Measurements from ENCODE around the gene RAB3D. TPM values are rescaled to one million over a fixed set of nuclear protein-coding genes. Genes with fewer than 3 reads are reported as not detected.
A peak's percentile ranks its signal among the peaks of the same experiment; 100 is the strongest.

The RAB3D gene
- total and polyA plus RNA-seq, 2 experiments from 2014 or later, result 3.8 to 21.2 TPM

DNA sequence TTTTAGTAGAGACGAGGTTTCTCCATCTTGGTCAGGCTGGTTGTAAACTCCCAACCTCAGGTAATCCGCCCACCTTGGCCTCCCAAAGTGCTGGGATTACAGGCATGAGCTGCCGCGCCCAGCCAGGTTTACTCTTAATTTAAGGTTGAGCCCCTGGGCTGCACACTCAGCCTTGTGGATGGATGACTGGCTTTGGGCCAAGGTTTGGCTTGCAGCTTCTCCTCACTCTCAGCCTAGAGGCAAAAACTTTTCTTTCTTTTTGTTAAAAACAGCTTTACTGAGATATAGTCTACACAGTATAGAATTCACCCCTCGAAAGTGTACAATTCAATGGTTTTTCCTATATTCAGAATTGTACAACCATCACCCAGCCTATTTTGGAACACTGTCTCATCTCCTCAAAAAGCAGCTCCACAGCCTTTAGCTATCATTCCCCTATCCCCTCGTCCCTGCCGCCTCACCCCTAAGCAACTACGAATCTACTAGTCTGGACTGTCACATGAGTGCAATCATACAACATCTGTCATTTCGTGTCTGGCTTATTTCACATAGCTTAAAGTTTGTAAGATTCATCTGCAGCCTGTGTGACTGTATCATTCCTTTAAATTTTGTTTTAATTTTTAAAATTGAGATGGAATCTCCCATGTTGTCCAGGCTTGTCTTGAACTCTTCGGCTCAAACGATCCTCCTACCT is 58.0 kb downstream of the RAB3D start:
- H3K9me3 Mint-ChIP-seq, result peaks cover 26% of the 10 kb centered on the region
- Histone ChIP-seq H2AFZ (no peak overlapping the region), H3K4me3 (no peak overlapping the region), H3K36me3 (ENCODE audit: insufficient read depth) (no peaks in the 10 kb centered on the region), H3K79me2 (replicated peaks; ENCODE audit: insufficient read depth) (no peaks in the 10 kb centered on the region), H3K4me1 (ENCODE audit: insufficient read depth) (no peaks in the 10 kb centered on the region), H3K4me2 (no peak overlapping the region), H3K9me2 (ENCODE audit: insufficient read depth) (no peaks in the 10 kb centered on the region), H3K27ac (ENCODE audit: low read depth) (no peak overlapping the region), H4K20me1 (replicated peaks; ENCODE audit: insufficient read depth) (no peaks in the 10 kb centered on the region), H3F3A (replicated peaks; ENCODE audit: low read depth) (no peaks in the 10 kb centered on the region), H3K27me3 (ENCODE audit: insufficient read depth) (no peaks in the 10 kb centered on the region)
- H3K4me1 Mint-ChIP-seq, result no peaks in the 10 kb centered on the region
- H3K27me3 Mint-ChIP-seq (ENCODE audit: insufficient read depth, low read depth, poor library complexity), result peaks cover 2% of the 10 kb centered on the region
- ATAC-seq (no peak), DNase-seq (ENCODE audit: low spot score) (no peak)
- H3K27ac Mint-ChIP-seq, result no peak overlapping the region
- TF ChIP-seq EZH2 (IDR thresholded peaks at IDR 0.05; ENCODE audit: low read depth, unreplicated experiment) (no peak), EZH2phosphoT487 (IDR thresholded peaks at IDR 0.05; ENCODE audit: unreplicated experiment) (no peak), JUNB (IDR thresholded peaks at IDR 0.05; ENCODE audit: unreplicated experiment) (no peak), ZNF114 (CRISPR knock-in tag; IDR thresholded peaks at IDR 0.05) (no peak)
- H3K36me3 Mint-ChIP-seq (ENCODE audit: low read depth), result peaks cover 4% of the 10 kb centered on the region; the same call in 1 of the 3 replicates
- no peak overlapping the region for H3K4me3 Mint-ChIP-seq

DNA sequence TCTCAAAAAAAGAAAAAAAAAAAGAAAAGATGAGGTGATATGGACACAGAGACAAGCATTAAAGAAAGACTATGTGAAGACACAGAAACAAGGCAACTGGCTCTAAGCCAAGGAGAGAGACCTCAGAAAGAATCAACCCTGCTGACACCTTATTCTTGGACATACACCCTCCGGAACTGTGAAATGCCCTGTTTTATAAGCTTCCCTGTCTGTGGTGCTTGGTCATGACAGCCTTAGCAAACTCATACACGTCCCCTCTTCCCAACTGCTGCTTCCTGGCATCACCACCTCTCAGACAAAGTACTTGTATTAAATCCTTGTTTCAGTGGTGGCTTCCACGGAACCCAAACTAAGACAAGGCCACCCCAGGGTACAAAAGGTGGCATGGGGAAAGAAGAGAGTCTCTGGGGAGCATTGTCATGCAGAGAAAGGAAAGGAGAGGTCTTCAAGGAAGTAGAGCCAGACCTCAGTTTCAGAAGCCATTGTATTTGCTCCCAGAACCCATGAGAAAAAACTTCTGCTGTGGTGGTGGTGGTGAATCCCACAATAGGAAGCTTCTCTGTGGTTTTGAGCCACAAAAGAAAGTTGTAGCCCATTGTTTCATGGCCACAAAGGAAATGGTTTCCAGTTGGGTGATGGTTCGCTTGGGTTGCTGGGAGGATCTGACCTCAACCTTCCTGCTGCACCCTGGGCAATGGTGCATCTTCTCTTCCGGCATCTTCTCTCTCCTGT is 59.8 kb downstream of the RAB3D start:
- no peaks in the 10 kb centered on the region for H3K27me3 Mint-ChIP-seq (ENCODE audit: insufficient read depth, low read depth, poor library complexity)
- H3K4me1 Mint-ChIP-seq, result peaks cover 7% of the 10 kb centered on the region; the same call in 2 of the 3 replicates
- Histone ChIP-seq H3K4me1 (ENCODE audit: insufficient read depth) (peaks cover 10% of the 10 kb centered on the region; the same call in 1 of the 2 replicates), H3K27ac (ENCODE audit: low read depth) (no peak overlapping the region), H4K20me1 (replicated peaks; ENCODE audit: insufficient read depth) (no peaks in the 10 kb centered on the region), H3K27me3 (ENCODE audit: insufficient read depth) (no peaks in the 10 kb centered on the region), H3K79me2 (replicated peaks; ENCODE audit: insufficient read depth) (no peaks in the 10 kb centered on the region), H3K4me2 (no peak overlapping the region), H2AFZ (peak overlapping the region; percentile 56; the same call in 1 of the 2 replicates), H3K9me2 (ENCODE audit: insufficient read depth) (no peaks in the 10 kb centered on the region), H3K36me3 (ENCODE audit: insufficient read depth) (no peaks in the 10 kb centered on the region), H3F3A (replicated peaks; ENCODE audit: low read depth) (no peaks in the 10 kb centered on the region), H3K4me3 (no peak overlapping the region)
- DNase-seq (ENCODE audit: low spot score) (no peak), ATAC-seq (no peak)
- no peak overlapping the region for H3K4me3 Mint-ChIP-seq
- TF ChIP-seq CREB1 (CRISPR knock-in tag; IDR thresholded peaks at IDR 0.05; ENCODE audit: low read depth), result no peak
- no peak for TF ChIP-seq ZNF114 (CRISPR knock-in tag; IDR thresholded peaks at IDR 0.05)
- H3K27ac Mint-ChIP-seq, result no peak overlapping the region
- peaks cover 26% of the 10 kb centered on the region for H3K9me3 Mint-ChIP-seq
- H3K36me3 Mint-ChIP-seq (ENCODE audit: low read depth), result peaks cover 4% of the 10 kb centered on the region; the same call in 1 of the 3 replicates

DNA sequence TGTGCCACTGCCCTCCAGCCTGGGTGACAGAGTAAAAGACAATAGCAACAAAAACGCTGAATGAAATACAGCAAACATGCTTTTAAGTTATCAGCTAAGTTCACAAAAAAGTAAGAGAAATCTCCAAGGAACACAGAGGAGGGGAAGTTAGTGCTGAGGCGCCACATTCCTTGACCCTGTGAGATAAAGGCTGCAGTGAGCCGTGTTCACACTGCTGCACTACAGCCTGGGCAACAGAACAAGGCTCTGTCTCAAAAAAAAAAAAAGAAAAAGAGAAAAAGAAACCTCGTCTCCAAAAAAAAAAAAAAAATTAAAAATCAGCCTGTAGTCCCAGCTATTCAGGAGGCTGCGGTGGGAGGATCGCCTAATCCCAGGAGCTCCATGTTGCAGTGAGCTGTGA is 60.8 kb downstream of the RAB3D start:
- Histone ChIP-seq H3K4me2 (no peak overlapping the region), H4K20me1 (replicated peaks; ENCODE audit: insufficient read depth) (no peaks in the 10 kb centered on the region), H3K36me3 (ENCODE audit: insufficient read depth) (no peaks in the 10 kb centered on the region), H2AFZ (no peak overlapping the region; the same call in 1 of the 2 replicates), H3K27ac (ENCODE audit: low read depth) (no peak overlapping the region), H3K9me2 (ENCODE audit: insufficient read depth) (no peaks in the 10 kb centered on the region), H3K79me2 (replicated peaks; ENCODE audit: insufficient read depth) (no peaks in the 10 kb centered on the region), H3K4me3 (no peak overlapping the region), H3F3A (replicated peaks; ENCODE audit: low read depth) (no peaks in the 10 kb centered on the region), H3K4me1 (ENCODE audit: insufficient read depth) (peaks cover 11% of the 10 kb centered on the region; the same call in 1 of the 2 replicates), H3K27me3 (ENCODE audit: insufficient read depth) (no peaks in the 10 kb centered on the region)
- ATAC-seq (no peak), DNase-seq (ENCODE audit: low spot score) (no peak)
- no peaks in the 10 kb centered on the region for H3K27me3 Mint-ChIP-seq (ENCODE audit: insufficient read depth, low read depth, poor library complexity)
- H3K9me3 Mint-ChIP-seq, result peaks cover 26% of the 10 kb centered on the region
- H3K4me3 Mint-ChIP-seq, result no peak overlapping the region
- no peak overlapping the region for H3K27ac Mint-ChIP-seq
- H3K4me1 Mint-ChIP-seq, result peaks cover 7% of the 10 kb centered on the region; the same call in 2 of the 3 replicates
- TF ChIP-seq CREB1 (CRISPR knock-in tag; IDR thresholded peaks at IDR 0.05; ENCODE audit: low read depth) (no peak), EZH2phosphoT487 (IDR thresholded peaks at IDR 0.05; ENCODE audit: unreplicated experiment) (no peak), STAT1 (IDR thresholded peaks at IDR 0.05; ENCODE audit: unreplicated experiment) (no peak), POLR2AphosphoS5 (IDR thresholded peaks at IDR 0.05; ENCODE audit: low read depth) (no peak), NANOG (IDR thresholded peaks at IDR 0.05; ENCODE audit: borderline replicate concordance) (no peak), ZNF331 (CRISPR knock-in tag; IDR thresholded peaks at IDR 0.05; ENCODE audit: low read depth) (no peak)
- TF ChIP-seq, protein P1, sequence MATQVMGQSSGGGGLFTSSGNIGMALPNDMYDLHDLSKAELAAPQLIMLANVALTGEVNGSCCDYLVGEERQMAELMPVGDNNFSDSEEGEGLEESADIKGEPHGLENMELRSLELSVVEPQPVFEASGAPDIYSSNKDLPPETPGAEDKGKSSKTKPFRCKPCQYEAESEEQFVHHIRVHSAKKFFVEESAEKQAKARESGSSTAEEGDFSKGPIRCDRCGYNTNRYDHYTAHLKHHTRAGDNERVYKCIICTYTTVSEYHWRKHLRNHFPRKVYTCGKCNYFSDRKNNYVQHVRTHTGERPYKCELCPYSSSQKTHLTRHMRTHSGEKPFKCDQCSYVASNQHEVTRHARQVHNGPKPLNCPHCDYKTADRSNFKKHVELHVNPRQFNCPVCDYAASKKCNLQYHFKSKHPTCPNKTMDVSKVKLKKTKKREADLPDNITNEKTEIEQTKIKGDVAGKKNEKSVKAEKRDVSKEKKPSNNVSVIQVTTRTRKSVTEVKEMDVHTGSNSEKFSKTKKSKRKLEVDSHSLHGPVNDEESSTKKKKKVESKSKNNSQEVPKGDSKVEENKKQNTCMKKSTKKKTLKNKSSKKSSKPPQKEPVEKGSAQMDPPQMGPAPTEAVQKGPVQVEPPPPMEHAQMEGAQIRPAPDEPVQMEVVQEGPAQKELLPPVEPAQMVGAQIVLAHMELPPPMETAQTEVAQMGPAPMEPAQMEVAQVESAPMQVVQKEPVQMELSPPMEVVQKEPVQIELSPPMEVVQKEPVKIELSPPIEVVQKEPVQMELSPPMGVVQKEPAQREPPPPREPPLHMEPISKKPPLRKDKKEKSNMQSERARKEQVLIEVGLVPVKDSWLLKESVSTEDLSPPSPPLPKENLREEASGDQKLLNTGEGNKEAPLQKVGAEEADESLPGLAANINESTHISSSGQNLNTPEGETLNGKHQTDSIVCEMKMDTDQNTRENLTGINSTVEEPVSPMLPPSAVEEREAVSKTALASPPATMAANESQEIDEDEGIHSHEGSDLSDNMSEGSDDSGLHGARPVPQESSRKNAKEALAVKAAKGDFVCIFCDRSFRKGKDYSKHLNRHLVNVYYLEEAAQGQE (IDR thresholded peaks at IDR 0.05; ENCODE audit: unreplicated experiment), result no peak
- peaks cover 4% of the 10 kb centered on the region; the same call in 1 of the 3 replicates for H3K36me3 Mint-ChIP-seq (ENCODE audit: low read depth)
